GM18873 (cell line): ENCODE results near the gene DIAPH3.

Source experiments
- ATAC-seq: cut with Tn5 transposase; IDR thresholded peaks from one replicate; pipeline ENCODE4 v1.9.1; 2021; ENCODE audit warnings: mild to moderate bottlenecking, moderate library complexity, moderate number of reproducible peaks; ENCODE audit not compliant: unreplicated experiment, low FRiP score

DIAPH3 gene

GRCh38 chr13:59888408-59888807 is 275.3 kb downstream of the DIAPH3 start:
- no peak for ATAC-seq

GRCh38 chr13:59885076-59885475 is 278.7 kb downstream of the DIAPH3 start:
- ATAC-seq: no peak

- ATAC-seq: no peak
These were observed 279.8 kb downstream of the DIAPH3 start for GRCh38 chr13:59883885-59884284.

- ATAC-seq: no peak
These were observed 283.3 kb downstream of the DIAPH3 start for GRCh38 chr13:59880468-59880867.

- no peak for ATAC-seq
These were observed 284.4 kb downstream of the DIAPH3 start for GRCh38 chr13:59879281-59879680.

GRCh38 chr13:59877933-59878332 is 285.8 kb downstream of the DIAPH3 start:
- no peak for ATAC-seq

GRCh38 chr13:59874973-59875372 is 288.8 kb downstream of the DIAPH3 start:
- ATAC-seq: no peak

- no peak for ATAC-seq
These were observed 289.9 kb downstream of the DIAPH3 start for GRCh38 chr13:59873856-59874255.

GRCh38 chr13:59873309-59873708 is 290.4 kb downstream of the DIAPH3 start:
- ATAC-seq: no peak

- no peak for ATAC-seq
These were observed 295.9 kb downstream of the DIAPH3 start for GRCh38 chr13:59867867-59868266.

- no peak for ATAC-seq
These were observed 298.3 kb downstream of the DIAPH3 start for GRCh38 chr13:59865398-59865797.

GRCh38 chr13:59863621-59864020 is 300.1 kb downstream of the DIAPH3 start:
- ATAC-seq: no peak

- ATAC-seq: no peak
These were observed 302.1 kb downstream of the DIAPH3 start for GRCh38 chr13:59861676-59862075.

- ATAC-seq: no peak
These were observed 307.4 kb downstream of the DIAPH3 start for GRCh38 chr13:59856281-59856810.

GRCh38 chr13:59846845-59847620 is 316.7 kb downstream of the DIAPH3 start:
- ATAC-seq: no peak

- no peak for ATAC-seq
These were observed 320.7 kb downstream of the DIAPH3 start for GRCh38 chr13:59843040-59843439.

GRCh38 chr13:59842507-59842906 is 321.2 kb downstream of the DIAPH3 start:
- ATAC-seq: no peak

- no peak for ATAC-seq
These were observed 324.5 kb downstream of the DIAPH3 start for GRCh38 chr13:59839186-59839585.

- ATAC-seq: no peak
These were observed 326.6 kb downstream of the DIAPH3 start for GRCh38 chr13:59837101-59837500.

GRCh38 chr13:59835569-59835968 is 328.2 kb downstream of the DIAPH3 start:
- ATAC-seq: no peak

GRCh38 chr13:59834801-59835200 is 328.9 kb downstream of the DIAPH3 start:
- no peak for ATAC-seq

GRCh38 chr13:59829690-59830089 is 334.0 kb downstream of the DIAPH3 start:
- ATAC-seq: no peak
